PFSK-1 (cell line): ENCODE results near the gene TTC28.

Source experiments
- FOXP2 ChIP-seq: optimal IDR thresholded peaks from 2 replicates; pipeline ENCODE3; 2011; ENCODE audit warnings: borderline replicate concordance, control low read depth, inconsistent platforms; ENCODE audit not compliant: insufficient read depth; ENCODE audit errors: extremely low read length, extremely low read depth
- POLR2AphosphoS5 ChIP-seq: IDR thresholded peaks from 2 replicates; pipeline ENCODE4 v1.6.1; 2012; ENCODE audit warnings: low read depth, mild to moderate bottlenecking, control low read depth, low read length, moderate library complexity
- REST ChIP-seq, 2 experiments: IDR thresholded peaks; 2 replicates each; pipeline versions ENCODE4 v1.6.1 to v1.8.0; 2011 to 2012; ENCODE audit warnings: low read depth in 2 of 2, low read length in 2 of 2, control low read depth in 1 of 2, inconsistent platforms in 1 of 2, mild to moderate bottlenecking in 1 of 2, moderate library complexity in 1 of 2; ENCODE audit not compliant: insufficient read depth in 1 of 2
- SIN3A ChIP-seq: IDR thresholded peaks from 2 replicates; pipeline ENCODE4 v1.6.1; 2012; ENCODE audit warnings: mild to moderate bottlenecking, low read length, moderate library complexity, borderline replicate concordance; ENCODE audit not compliant: insufficient read depth
- TAF1 ChIP-seq: IDR thresholded peaks from 2 replicates; pipeline ENCODE4 v1.6.1; 2012; ENCODE audit warnings: low read length, control low read depth, borderline replicate concordance; ENCODE audit not compliant: insufficient read depth

Gene TTC28

DNA sequence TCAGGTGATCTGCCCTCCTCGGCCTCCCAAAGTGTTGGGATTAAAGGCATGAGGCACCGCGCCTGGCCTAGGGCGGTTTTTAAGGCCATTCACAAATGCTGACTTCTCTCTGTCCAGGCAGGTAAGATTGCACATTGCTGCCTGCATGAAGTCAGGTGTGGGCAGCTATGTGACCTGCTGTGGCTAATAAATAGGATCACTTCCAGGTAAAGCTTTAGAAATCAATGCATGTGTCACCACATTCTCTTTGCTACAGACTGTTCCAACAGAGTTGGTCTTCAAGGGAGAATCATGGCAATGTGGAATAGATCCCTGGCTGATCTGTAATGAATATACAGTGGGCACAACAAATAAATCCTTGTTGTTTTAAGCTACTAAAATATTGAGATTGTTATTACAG, 500.2 kb downstream of the TTC28 start:
- TF ChIP-seq TAF1 = no peak
- TF ChIP-seq REST (IDR thresholded peaks at IDR 0.05; ENCODE audit: insufficient read depth in 1 of 2, low read depth in 2 of 2, low read length in 2 of 2) = no peak
- TF ChIP-seq SIN3A = no peak
- TF ChIP-seq POLR2AphosphoS5 = no peak
- no peak for TF ChIP-seq FOXP2

DNA sequence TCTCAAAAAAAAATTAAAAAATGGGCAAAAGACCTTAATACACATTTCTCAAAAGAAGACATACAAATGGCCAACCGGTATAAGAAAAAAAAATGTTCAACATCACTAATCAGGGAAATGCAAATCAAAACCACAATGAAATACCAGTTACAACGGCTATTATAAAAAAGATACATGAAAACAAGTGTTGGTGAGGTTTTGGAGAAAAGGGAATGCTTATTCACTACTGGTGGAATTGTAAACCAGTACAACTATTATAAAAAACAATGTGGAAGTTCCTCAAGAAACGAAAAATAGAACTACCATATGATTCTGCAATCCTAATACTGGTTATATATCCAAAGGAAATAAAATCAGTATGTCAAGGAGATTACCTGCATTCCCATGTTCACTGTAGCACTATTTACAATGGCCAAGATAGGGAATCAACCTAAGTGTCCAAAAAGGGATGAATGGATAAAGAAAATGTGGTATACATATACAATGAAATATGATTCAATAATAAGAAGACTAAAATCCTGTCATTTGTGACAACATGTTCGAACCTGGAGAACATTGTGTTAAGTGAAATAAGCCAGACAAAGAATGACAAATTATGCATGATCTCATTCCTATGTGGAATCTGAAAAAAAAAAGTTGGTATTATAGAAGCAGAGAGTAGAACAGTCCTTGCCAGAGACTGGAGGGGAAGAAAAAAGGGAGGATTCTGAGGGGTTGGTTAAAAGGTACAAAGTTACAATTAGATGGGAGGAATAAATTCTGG, 503.7 kb downstream of the TTC28 start:
- TF ChIP-seq SIN3A = no peak
- no peak for TF ChIP-seq POLR2AphosphoS5
- TF ChIP-seq TAF1 = no peak
- no peak for TF ChIP-seq FOXP2
- TF ChIP-seq REST (IDR thresholded peaks at IDR 0.05; ENCODE audit: insufficient read depth in 1 of 2, low read depth in 2 of 2, low read length in 2 of 2) = no peak

- TF ChIP-seq FOXP2 = no peak
- TF ChIP-seq TAF1 = no peak
- TF ChIP-seq POLR2AphosphoS5 = no peak
Observed at GRCh38 chr22:28174509-28174908, 505.1 kb downstream of the TTC28 start.

GRCh38 chr22:28172892-28173670, 506.6 kb downstream of the TTC28 start:
- TF ChIP-seq POLR2AphosphoS5 = no peak
- no peak for TF ChIP-seq SIN3A
- no peak for TF ChIP-seq REST (IDR thresholded peaks at IDR 0.05; ENCODE audit: insufficient read depth in 1 of 2, low read depth in 2 of 2, low read length in 2 of 2)
- TF ChIP-seq TAF1 = no peak
- no peak for TF ChIP-seq FOXP2

GRCh38 chr22:28171712-28172111, 507.9 kb downstream of the TTC28 start:
- TF ChIP-seq TAF1 (no peak), REST (IDR thresholded peaks at IDR 0.05; ENCODE audit: insufficient read depth in 1 of 2, low read depth in 2 of 2, low read length in 2 of 2) (no peak), POLR2AphosphoS5 (no peak), SIN3A (no peak), FOXP2 (no peak)
